HG02642 (cell line): Measurements from ENCODE around the gene LRRC46.

Source experiments
- ATAC-seq: cut with Tn5 transposase; IDR thresholded peaks from one replicate; pipeline ENCODE4 v1.9.1; 2021; ENCODE audit warnings: mild to moderate bottlenecking; ENCODE audit not compliant: unreplicated experiment, poor library complexity

Gene LRRC46

GRCh38 chr17:47847341-47848197, 16.1 kb downstream of the LRRC46 start:
- no peak for ATAC-seq

- ATAC-seq, result no peak
These were observed 16.7 kb downstream of the LRRC46 start for GRCh38 chr17:47848198-47848513.

DNA sequence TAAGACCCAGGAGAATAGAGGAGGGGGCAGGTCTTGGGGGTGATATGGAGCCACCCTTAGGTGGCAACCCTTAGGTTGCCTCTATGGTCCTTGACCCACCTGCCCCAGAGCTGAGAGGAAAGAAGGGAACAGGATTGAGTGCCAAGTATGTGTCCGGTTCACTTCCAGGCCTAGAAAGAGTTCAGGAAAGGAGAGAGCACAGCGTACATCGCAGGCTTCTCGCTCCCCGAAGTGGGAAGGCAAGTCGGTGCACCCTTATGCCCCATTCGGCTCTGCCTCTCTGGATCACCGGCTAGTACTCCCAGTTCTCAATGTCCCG, 18.9 kb downstream of the LRRC46 start:
- no peak for ATAC-seq

GRCh38 chr17:47850692-47851573, 19.5 kb downstream of the LRRC46 start, which contains the start of gene SP6:
Gene SP6, minus strand, starts transcription at chr17:47851163. Its CDS starts 2,734 bp downstream, at chr17:47848429.
- ATAC-seq, result peak; percentile 42

DNA sequence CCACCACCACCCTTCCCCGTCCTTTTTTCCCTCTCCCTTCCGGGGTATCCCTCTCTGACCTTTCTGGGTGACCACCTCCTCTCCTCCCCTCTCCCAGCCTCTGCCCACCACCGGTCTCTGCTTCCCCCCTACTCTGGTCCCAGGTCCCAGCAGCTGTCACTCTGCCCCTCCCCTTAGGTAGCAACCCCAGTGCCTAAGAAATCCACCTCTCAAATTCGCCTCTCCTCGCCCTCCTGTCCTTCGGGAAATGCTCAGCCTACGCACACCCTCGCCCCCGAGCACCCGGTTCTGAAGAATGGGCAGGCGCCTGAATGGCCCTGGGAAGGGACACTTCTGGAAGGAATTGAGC, 20.3 kb downstream of the LRRC46 start:
- ATAC-seq, result no peak

DNA sequence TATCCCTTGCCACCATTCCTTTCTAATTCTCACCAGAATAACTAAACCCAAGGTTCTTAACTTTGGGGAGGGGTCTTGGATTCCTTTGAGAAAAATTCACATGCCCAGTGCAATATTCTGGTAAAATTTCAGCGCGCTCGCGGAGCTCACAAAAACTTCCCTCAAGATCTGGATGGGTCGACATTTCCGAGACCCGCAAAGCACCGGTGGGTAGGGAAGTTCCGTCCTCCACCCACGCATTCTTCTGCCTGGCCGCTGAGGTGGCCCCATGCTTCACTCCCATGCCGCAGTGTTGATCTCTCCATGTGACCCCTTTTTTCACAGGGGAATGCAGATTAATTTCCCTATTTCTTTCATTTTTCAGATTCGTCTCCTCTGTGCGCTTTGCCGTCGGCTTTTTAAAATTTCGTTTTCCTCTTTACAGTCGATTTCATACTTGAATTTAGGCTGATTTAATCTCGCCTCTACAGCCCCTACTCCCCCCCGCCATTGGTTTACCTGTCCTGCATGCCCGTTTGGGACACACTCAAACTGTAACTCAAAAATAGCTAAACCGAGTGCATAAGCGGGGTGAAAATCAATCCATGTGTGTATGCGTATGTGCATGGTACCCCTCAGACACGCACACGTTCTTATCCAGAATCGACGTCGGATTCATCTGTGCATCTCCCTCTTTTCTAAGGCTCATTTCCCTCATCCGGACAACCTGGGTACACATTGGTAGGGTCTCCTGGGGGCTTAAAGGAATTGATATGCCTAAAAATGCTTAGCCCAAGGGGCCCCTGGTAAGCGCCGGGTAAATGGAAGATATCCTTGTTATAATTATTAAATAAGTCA, 20.9 kb downstream of the LRRC46 start:
- no peak for ATAC-seq

DNA sequence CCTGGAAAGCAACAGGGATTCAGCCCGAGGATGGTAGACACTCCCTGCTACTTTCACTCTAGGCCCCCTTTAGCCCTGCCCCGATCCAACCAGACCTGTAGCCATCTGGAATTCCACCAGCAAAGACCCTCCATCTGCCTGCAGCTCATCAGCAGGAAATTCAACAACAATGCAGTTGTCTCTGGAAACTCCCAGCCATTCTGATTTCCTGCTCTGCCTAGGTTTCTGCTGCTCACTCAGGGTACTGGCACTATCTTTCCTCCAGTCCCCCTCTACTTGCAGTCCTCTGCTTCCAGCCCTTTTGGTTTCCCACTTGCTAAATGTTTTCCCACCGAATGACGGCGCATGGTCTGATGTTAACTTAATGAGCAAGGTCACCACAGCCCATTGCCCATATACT, 22.1 kb downstream of the LRRC46 start:
- no peak for ATAC-seq

DNA sequence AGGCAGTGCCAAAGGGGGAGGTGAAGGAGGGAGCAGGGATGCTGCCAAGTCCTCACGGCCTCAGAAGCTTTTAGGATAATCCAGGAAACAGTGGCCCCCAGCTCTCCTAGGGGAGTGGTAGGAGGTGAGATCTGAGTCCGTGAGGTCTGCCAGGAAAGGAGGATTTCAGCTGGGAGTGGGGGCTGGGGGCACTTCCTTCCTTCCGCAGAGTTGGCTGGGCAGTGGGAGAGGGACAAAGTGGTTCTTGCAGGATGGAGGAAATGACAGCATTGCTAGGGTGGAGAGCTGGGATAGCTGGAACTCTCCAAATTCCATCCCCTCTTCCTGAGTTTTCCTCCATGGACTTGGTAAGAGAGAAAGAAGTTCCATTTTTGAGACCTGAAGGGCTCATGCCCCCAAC, 24.3 kb downstream of the LRRC46 start:
- no peak for ATAC-seq

DNA sequence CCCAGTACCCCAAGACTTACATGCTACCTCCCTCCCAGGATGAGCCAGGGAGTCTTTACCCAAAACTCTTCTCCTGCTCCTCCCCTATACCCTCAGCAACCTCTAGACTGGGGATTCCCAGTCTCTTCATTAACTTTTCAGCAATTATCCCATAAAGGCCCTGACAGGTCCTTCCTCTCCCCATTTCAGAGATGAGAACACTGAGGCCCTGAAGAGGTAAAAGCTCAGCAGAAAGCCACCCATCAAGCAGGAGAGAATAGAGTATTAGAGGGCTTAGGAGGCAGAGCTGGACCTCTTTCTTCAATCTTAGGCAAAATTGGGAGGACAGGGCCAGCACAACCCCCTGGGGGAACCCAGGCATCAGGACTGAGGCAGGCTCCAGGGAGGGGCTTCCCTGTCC, 25.4 kb downstream of the LRRC46 start:
- ATAC-seq, result no peak

GRCh38 chr17:47857551-47858455, 26.3 kb downstream of the LRRC46 start:
- no peak for ATAC-seq

- ATAC-seq, result no peak
These were observed 28.9 kb downstream of the LRRC46 start for GRCh38 chr17:47860386-47860785.

DNA sequence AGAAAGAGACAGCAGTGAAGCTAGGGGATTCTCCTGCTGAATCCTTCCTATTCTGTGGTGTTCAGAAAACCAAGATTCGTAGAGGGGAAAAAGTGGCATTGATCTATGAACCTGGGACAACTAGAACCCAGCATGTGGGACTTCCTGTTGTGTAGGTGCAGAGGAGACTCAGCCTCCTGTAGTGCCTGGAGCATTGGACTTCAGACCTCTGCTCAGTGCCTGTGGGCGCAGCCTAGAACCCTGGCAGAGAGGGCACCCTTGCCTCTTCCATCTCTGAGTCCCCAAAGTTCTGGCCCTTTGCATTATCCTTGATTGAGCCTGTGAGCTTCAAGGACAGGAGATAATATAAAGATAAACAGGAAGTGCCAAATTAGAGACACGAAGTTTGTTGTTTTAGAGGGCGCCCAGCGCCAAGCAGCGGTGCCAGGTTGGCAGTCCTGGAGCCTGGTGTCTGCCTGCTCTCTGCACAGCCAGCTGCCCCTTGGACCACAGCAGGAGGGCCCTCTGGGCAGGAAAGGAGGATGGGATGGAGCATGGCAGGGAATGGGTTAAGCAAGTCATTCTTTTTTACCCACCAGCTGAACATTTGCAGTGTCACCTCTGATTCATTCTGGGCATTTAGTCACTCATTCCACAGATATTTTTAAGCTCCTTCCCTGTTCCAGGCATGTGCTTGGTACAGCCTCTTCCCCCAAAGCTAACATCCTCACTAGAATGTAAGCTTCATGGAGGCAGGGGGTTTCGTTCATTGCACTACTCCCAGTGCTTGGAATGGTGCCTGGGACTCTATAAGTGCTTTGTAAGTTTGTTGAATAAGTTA, 31.4 kb downstream of the LRRC46 start:
- ATAC-seq, result no peak

- no peak for ATAC-seq
These were observed 33.3 kb downstream of the LRRC46 start for GRCh38 chr17:47864791-47865216.

DNA sequence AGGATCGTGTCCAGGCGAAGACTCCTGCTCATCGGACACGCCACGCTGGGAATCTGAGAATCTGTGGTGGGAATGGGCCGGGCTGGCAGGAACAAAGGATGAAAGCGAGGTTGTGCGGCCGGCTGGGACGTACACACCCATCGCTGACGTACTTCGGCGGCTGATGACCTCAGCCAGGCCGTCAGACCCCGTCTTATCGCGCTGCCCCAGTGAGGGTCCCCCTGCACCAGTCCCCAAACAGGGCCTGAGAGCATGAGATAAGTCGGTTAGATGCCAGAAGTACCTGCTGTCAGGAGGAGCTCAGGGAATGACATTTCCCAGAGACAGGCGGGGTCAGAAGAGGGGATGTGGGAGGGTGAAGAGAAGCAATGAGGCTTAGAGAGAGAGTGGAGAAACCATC, 35.5 kb downstream of the LRRC46 start:
- no peak for ATAC-seq

- no peak for ATAC-seq
These were observed 36.5 kb downstream of the LRRC46 start for GRCh38 chr17:47867813-47868533.

- ATAC-seq, result no peak
These were observed 37.6 kb downstream of the LRRC46 start for GRCh38 chr17:47869114-47869513.

GRCh38 chr17:47870056-47870455, 38.6 kb downstream of the LRRC46 start:
- ATAC-seq, result no peak

GRCh38 chr17:47871048-47871447, 39.6 kb downstream of the LRRC46 start:
- no peak for ATAC-seq
